A549 (cell line): Measurements from ENCODE around the gene MFNG. TPM values are rescaled to one million over a fixed set of nuclear protein-coding genes. Genes with fewer than 3 reads are reported as not detected.

Source experiments
- ATAC-seq, 2 experiments: fragments of 200-7000 bp in 1 of 2; fragments of >200 bp in 1 of 2; cut with Nextera tagmentation in 1 of 2; cut with Tn5 transposase in 1 of 2; 3 replicates each; pipeline versions ENCODE4 v1.8.0 to v1.9.1; 2018 to 2020; ENCODE audit warnings: mild to moderate bottlenecking in 1 of 2, moderate library complexity in 1 of 2
- CTCF ChIA-PET: fragments of 300-600 bp; sonication (Branson Sonifier 250); formaldehyde crosslinking; extraction: SDS; loops from one replicate; lab custom pipeline; 2021; ENCODE audit warnings: antibody characterized with exemption, inconsistent platforms; lab: Yijun Ruan, JAX
- POLR2A ChIA-PET: fragments of 350-600 bp; formaldehyde crosslinking; extraction: SDS; loops from one replicate; lab custom pipeline; 2021; ENCODE audit warnings: antibody characterized with exemption, inconsistent platforms; lab: Yijun Ruan, JAX
- DNase-seq, 2 experiments: peaks; one replicate each; pipeline versions ENCODE4 v3.0.0 to v3.0.0-alpha.2; 2011 to 2016; ENCODE audit warnings: low read depth in 1 of 2, low spot score in 1 of 2
- FAIRE-seq: peaks from 2 replicates; lab custom pipeline; 2011; peaks lifted over from hg19 to GRCh38; lab: Jason Lieb, UNC
- H3K27ac ChIP-seq, 2 experiments: fragments of >200 bp; sonication (Bioruptor Twin); formaldehyde crosslinking; 3 replicates each; pipeline ENCODE4 v1.5.1; 2016 to 2017
- H3K4me1 ChIP-seq: fragments of >200 bp; sonication (Bioruptor Twin); formaldehyde crosslinking; 3 replicates; pipeline ENCODE4 v1.6.1; 2016
- H3K4me2 ChIP-seq: fragments of >200 bp; sonication (Bioruptor Twin); formaldehyde crosslinking; 3 replicates; pipeline ENCODE4 v1.6.1; 2016
- H3K4me3 ChIP-seq: fragments of >200 bp; sonication (Bioruptor Twin); formaldehyde crosslinking; 3 replicates; pipeline ENCODE4 v1.5.1; 2016
- H3K9me3 ChIP-seq: fragments of >200 bp; sonication (Bioruptor Twin); formaldehyde crosslinking; 3 replicates; pipeline ENCODE4 v1.6.1; 2016
- BHLHE40 ChIP-seq: IDR thresholded peaks from 2 replicates; pipeline ENCODE4 v1.6.1; 2012; ENCODE audit warnings: low read depth, low read length, inconsistent platforms
- CBX8 ChIP-seq: fragments of 200-600 bp; sonication (generic); IDR thresholded peaks from 2 replicates; pipeline ENCODE4 v1.6.1; 2016
- EHMT2 ChIP-seq: fragments of 200-600 bp; sonication (generic); IDR thresholded peaks from 2 replicates; pipeline ENCODE4 v1.6.1; 2016; ENCODE audit warnings: antibody characterized with exemption, low read depth, mild to moderate bottlenecking, moderate library complexity
- EP300 ChIP-seq, 2 experiments: fragments of >200 bp; sonication (Bioruptor Twin); formaldehyde crosslinking; IDR thresholded peaks; 2 replicates in 1 of 2; 3 replicates in 1 of 2; pipeline ENCODE4 v1.6.1; 2016 to 2017
- ESRRA ChIP-seq: fragments of 150-350 bp; IDR thresholded peaks from 2 replicates; pipeline ENCODE4 v1.6.1; 2014; ENCODE audit warnings: mild to moderate bottlenecking, low read length, borderline replicate concordance
- KDM5A ChIP-seq: fragments of 200-600 bp; sonication (generic); IDR thresholded peaks from 2 replicates; pipeline ENCODE4 v1.6.1; 2016; ENCODE audit warnings: antibody characterized with exemption, mild to moderate bottlenecking
- MAFK ChIP-seq: fragments of 450-650 bp; IDR thresholded peaks from 2 replicates; pipeline ENCODE4 v1.6.1; 2014; ENCODE audit not compliant: partially characterized antibody
- NFE2L2 ChIP-seq: fragments of 150-350 bp; conservative IDR thresholded peaks from 2 replicates; pipeline ENCODE4 v1.6.1; 2014; ENCODE audit warnings: low read length
- NPAS2 ChIP-seq: fragments of 250-450 bp; sonication (Bioruptor Pico); IDR thresholded peaks from 2 replicates; pipeline ENCODE4 v1.8.0; 2022; ENCODE audit warnings: mild to moderate bottlenecking, moderate library complexity, borderline replicate concordance
- PHF8 ChIP-seq: fragments of 200-600 bp; sonication (generic); IDR thresholded peaks from 2 replicates; pipeline ENCODE4 v1.6.1; 2016; ENCODE audit warnings: low read depth, mild to moderate bottlenecking, antibody characterized with exemption, moderate library complexity, borderline replicate concordance
- POLR2A ChIP-seq: IDR thresholded peaks from 2 replicates; pipeline ENCODE4 v1.6.1; 2012; ENCODE audit warnings: mild to moderate bottlenecking, low read length
- POLR2AphosphoS2 ChIP-seq: conservative IDR thresholded peaks from 2 replicates; pipeline ENCODE4 v1.6.1; 2012; ENCODE audit warnings: low read length, improper control_type of control experiment, inconsistent platforms
- SMC3 ChIP-seq: fragments of >200 bp; sonication (Bioruptor Twin); formaldehyde crosslinking; IDR thresholded peaks from 3 replicates; pipeline ENCODE4 v1.6.1; 2018; ENCODE audit warnings: inconsistent platforms
- SREBF2 ChIP-seq: fragments of 450-650 bp; IDR thresholded peaks from 2 replicates; pipeline ENCODE4 v1.6.1; 2014; ENCODE audit warnings: mild to moderate bottlenecking, moderate library complexity
- WGBS: methylation state at CpG from one replicate; pipeline ENCODE4 v1.1.6; 2017; ENCODE audit errors: missing lambda C conversion rate; 5-methylcytosine and 5-hydroxymethylcytosine counted together
- polyA plus RNA-seq, 4 experiments: library from polyadenylated mRNA; depleted of rRNA in 3 of 4; stranded (reverse); fragments of >200 nt; fragmentation: RNase III in 1 of 4; extraction: RNeasy Plus Mini Kit Qiagen cat#74134 plus additional on column Dnase treatment in 1 of 4; gene quantifications; 2 replicates in 3 of 4; 3 replicates in 1 of 4; pipeline ENCODE4 v1.2.3, GENCODE V29; 2011 to 2017
- TF ChIP-seq, protein P1 (sequence below): IDR thresholded peaks from 2 replicates; pipeline ENCODE4 v1.6.1; 2012
- TF ChIP-seq, protein P2 (sequence below): fragments of >200 bp; sonication (Bioruptor Twin); formaldehyde crosslinking; IDR thresholded peaks from 3 replicates; pipeline ENCODE4 v1.6.1; 2016
- TF ChIP-seq, protein P3 (sequence below): fragments of 250-450 bp; sonication (Bioruptor Pico); IDR thresholded peaks from 2 replicates; pipeline ENCODE4 v1.5.0; 2021; ENCODE audit warnings: mild to moderate bottlenecking, moderate library complexity, borderline replicate concordance
- TF ChIP-seq, protein P4 (sequence below): fragments of 200-600 bp; sonication (generic); IDR thresholded peaks from 2 replicates; pipeline ENCODE4 v1.6.1; 2016; ENCODE audit warnings: antibody characterized with exemption, mild to moderate bottlenecking, moderate library complexity
- TF ChIP-seq, protein P5 (sequence below): fragments of 150-350 bp; IDR thresholded peaks from 2 replicates; pipeline ENCODE4 v1.6.1; 2014; ENCODE audit warnings: low read depth, mild to moderate bottlenecking, low read length
- TF ChIP-seq, protein P6 (sequence below): fragments of >200 bp; sonication (Bioruptor Twin); formaldehyde crosslinking; IDR thresholded peaks from 2 replicates; pipeline ENCODE4 v1.6.1; 2016
- TF ChIP-seq, protein P7 (sequence below): IDR thresholded peaks from 2 replicates; pipeline ENCODE4 v1.6.1; 2012

MFNG gene
- polyA plus RNA-seq, 2 of the 4 experiments (the other 2 are of a cell fraction) = 1.2 to 1.8 TPM

DNA sequence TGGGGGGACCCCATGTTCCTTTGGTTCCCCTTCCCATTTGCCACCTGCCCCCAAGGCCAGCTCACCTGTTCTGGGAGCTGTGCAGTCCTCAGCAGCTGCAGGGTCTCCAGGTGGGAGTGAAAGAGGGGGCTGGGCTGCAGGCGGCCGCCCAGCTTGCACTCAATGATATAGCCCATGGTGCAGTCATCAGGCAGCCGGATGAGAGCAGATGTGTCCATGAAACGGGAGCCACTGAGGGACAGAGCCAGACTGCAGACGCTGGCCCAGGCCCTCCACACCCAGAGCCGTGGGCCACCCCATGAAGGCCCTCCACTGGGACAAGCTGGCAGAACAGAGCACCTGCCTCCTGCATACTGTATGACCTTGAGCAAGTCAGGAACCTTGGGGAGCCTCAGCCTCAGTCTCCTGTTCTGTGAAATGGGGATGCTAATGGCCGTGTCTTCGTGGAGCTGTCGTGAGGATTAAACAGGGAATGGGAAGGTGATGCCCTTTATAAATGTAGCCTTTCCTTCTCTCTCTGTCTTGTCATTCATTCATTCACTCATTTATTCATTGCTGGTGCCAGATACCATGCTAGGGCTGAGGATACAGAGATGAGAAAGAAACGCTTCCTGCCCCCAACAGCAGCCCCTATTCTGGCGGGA is 11.6 kb downstream of the MFNG start:
- Histone ChIP-seq H3K27ac (no peak overlapping the region), H3K9me3 (no peaks in the 10 kb centered on the region), H3K4me3 (no peak overlapping the region), H3K4me1 (no peaks in the 10 kb centered on the region), H3K4me2 (no peak overlapping the region)
- 93% methylated on average over 7 of the region's 11 CpGs for WGBS
- no peak for ATAC-seq
- POLR2A ChIA-PET = no interaction called here
- no peak for FAIRE-seq
- TF ChIP-seq EHMT2 (no peak), EP300 (IDR thresholded peaks at IDR 0.05) (no peak), SREBF2 (no peak), ESRRA (no peak), BHLHE40 (no peak), NFE2L2 (no peak), KDM5A (no peak), PHF8 (no peak), NPAS2 (CRISPR knock-in tag) (no peak), POLR2A (no peak)
- TF ChIP-seq, protein P1, sequence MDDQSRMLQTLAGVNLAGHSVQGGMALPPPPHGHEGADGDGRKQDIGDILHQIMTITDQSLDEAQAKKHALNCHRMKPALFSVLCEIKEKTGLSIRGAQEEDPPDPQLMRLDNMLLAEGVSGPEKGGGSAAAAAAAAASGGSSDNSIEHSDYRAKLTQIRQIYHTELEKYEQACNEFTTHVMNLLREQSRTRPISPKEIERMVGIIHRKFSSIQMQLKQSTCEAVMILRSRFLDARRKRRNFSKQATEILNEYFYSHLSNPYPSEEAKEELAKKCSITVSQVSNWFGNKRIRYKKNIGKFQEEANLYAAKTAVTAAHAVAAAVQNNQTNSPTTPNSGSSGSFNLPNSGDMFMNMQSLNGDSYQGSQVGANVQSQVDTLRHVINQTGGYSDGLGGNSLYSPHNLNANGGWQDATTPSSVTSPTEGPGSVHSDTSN = no peak
- TF ChIP-seq, protein P2, sequence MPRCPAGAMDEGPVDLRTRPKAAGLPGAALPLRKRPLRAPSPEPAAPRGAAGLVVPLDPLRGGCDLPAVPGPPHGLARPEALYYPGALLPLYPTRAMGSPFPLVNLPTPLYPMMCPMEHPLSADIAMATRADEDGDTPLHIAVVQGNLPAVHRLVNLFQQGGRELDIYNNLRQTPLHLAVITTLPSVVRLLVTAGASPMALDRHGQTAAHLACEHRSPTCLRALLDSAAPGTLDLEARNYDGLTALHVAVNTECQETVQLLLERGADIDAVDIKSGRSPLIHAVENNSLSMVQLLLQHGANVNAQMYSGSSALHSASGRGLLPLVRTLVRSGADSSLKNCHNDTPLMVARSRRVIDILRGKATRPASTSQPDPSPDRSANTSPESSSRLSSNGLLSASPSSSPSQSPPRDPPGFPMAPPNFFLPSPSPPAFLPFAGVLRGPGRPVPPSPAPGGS = no peak
- TF ChIP-seq, protein P3, sequence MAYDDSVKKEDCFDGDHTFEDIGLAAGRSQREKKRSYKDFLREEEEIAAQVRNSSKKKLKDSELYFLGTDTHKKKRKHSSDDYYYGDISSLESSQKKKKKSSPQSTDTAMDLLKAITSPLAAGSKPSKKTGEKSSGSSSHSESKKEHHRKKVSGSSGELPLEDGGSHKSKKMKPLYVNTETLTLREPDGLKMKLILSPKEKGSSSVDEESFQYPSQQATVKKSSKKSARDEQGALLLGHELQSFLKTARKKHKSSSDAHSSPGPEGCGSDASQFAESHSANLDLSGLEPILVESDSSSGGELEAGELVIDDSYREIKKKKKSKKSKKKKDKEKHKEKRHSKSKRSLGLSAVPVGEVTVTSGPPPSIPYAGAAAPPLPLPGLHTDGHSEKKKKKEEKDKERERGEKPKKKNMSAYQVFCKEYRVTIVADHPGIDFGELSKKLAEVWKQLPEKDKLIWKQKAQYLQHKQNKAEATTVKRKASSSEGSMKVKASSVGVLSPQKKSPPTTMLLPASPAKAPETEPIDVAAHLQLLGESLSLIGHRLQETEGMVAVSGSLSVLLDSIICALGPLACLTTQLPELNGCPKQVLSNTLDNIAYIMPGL = no peak
- TF ChIP-seq, protein P4, sequence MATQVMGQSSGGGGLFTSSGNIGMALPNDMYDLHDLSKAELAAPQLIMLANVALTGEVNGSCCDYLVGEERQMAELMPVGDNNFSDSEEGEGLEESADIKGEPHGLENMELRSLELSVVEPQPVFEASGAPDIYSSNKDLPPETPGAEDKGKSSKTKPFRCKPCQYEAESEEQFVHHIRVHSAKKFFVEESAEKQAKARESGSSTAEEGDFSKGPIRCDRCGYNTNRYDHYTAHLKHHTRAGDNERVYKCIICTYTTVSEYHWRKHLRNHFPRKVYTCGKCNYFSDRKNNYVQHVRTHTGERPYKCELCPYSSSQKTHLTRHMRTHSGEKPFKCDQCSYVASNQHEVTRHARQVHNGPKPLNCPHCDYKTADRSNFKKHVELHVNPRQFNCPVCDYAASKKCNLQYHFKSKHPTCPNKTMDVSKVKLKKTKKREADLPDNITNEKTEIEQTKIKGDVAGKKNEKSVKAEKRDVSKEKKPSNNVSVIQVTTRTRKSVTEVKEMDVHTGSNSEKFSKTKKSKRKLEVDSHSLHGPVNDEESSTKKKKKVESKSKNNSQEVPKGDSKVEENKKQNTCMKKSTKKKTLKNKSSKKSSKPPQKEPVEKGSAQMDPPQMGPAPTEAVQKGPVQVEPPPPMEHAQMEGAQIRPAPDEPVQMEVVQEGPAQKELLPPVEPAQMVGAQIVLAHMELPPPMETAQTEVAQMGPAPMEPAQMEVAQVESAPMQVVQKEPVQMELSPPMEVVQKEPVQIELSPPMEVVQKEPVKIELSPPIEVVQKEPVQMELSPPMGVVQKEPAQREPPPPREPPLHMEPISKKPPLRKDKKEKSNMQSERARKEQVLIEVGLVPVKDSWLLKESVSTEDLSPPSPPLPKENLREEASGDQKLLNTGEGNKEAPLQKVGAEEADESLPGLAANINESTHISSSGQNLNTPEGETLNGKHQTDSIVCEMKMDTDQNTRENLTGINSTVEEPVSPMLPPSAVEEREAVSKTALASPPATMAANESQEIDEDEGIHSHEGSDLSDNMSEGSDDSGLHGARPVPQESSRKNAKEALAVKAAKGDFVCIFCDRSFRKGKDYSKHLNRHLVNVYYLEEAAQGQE = no peak
- TF ChIP-seq, all 56 proteins: peak for 0
- no peak for DNase-seq
- CTCF ChIA-PET = interaction anchor here (1.1 to 5.6 kb wide), 6 partner anchors 17 to 214 kb away, joined by 3 to 42 read pairs (median 8); no protein-coding TSS in a partner anchor

DNA sequence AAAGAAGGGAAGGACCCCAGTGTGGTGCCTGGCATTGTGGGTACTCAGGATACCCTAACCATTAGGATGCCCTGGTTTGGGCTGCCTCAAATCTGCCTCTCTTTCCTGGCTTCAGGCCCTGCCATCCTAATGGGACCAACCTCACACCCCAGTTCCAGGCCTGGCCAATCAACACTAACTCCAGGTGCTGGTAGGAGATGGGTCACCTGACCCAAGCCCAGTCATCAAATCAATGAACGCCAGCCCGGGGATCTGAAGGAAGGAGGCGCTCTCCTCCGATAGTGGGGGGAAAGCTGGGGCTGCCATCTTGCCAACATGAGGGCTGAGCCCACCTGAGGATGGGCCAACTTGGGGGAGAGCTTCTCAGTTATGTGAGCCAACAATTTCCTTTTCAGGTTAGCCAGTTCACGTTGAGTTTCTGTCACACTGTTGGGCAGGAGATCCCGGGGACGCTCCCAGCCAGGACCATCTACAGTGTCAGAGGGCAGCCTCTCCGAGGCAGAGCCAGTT is 12.7 kb downstream of the MFNG start:
- no peak overlapping the region for H3K4me2 ChIP-seq
- H3K4me3 ChIP-seq = no peak overlapping the region
- ChIA-PET POLR2A (no interaction called here), CTCF (interaction anchor here (1.0 to 5.6 kb wide), 10 partner anchors 12 to 213 kb away, joined by 3 to 42 read pairs (median 11); partner anchors contain the start of gene MFNG)
- H3K9me3 ChIP-seq = no peaks in the 10 kb centered on the region
- H3K4me1 ChIP-seq = no peaks in the 10 kb centered on the region
- no peak for DNase-seq
- WGBS = 91% methylated on average over 8 of the region's 8 CpGs
- H3K27ac ChIP-seq = no peak overlapping the region
- no peak for FAIRE-seq
- no peak for ATAC-seq
- no peak for TF ChIP-seq SMC3
- TF ChIP-seq, protein P2 = no peak
- TF ChIP-seq CBX8 = no peak
- TF ChIP-seq, protein P5, sequence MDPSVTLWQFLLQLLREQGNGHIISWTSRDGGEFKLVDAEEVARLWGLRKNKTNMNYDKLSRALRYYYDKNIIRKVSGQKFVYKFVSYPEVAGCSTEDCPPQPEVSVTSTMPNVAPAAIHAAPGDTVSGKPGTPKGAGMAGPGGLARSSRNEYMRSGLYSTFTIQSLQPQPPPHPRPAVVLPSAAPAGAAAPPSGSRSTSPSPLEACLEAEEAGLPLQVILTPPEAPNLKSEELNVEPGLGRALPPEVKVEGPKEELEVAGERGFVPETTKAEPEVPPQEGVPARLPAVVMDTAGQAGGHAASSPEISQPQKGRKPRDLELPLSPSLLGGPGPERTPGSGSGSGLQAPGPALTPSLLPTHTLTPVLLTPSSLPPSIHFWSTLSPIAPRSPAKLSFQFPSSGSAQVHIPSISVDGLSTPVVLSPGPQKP = no peak
- TF ChIP-seq, protein P6, sequence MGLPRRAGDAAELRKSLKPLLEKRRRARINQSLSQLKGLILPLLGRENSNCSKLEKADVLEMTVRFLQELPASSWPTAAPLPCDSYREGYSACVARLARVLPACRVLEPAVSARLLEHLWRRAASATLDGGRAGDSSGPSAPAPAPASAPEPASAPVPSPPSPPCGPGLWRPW = no peak
- TF ChIP-seq, protein P7, sequence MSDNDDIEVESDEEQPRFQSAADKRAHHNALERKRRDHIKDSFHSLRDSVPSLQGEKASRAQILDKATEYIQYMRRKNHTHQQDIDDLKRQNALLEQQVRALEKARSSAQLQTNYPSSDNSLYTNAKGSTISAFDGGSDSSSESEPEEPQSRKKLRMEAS = no peak
- no peak for TF ChIP-seq MAFK
- no peak for TF ChIP-seq ESRRA
- TF ChIP-seq POLR2AphosphoS2 = no peak
